LNCAP (cell line): ENCODE data around the gene MALRD1.

Experiments used
- TF ChIP-seq, protein P1 (sequence below): fragments of 450-650 bp; IDR thresholded peaks from 2 replicates; pipeline ENCODE4 v1.5.1; 2017; ENCODE audit warnings: mild to moderate bottlenecking

The MALRD1 gene

DNA sequence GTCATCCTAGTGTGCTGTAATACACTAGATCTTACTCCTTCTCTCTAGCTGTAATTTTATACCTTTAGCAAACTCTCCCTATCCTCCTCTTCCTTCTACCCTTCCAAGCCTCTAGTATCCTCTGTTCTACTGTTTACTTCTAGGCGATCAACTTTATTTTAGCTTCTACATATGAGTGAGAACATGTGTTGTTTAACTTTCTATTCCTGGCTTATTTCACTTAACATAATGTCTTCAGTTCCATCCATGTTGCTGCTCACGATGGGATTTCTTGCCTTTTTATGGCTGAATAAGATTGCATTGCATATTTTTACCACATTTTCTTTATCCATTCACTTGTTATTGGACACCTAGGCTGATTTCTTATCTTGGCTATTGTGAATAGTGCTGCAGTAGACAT lies 318.6 kb downstream of the MALRD1 start:
- TF ChIP-seq, protein P1, sequence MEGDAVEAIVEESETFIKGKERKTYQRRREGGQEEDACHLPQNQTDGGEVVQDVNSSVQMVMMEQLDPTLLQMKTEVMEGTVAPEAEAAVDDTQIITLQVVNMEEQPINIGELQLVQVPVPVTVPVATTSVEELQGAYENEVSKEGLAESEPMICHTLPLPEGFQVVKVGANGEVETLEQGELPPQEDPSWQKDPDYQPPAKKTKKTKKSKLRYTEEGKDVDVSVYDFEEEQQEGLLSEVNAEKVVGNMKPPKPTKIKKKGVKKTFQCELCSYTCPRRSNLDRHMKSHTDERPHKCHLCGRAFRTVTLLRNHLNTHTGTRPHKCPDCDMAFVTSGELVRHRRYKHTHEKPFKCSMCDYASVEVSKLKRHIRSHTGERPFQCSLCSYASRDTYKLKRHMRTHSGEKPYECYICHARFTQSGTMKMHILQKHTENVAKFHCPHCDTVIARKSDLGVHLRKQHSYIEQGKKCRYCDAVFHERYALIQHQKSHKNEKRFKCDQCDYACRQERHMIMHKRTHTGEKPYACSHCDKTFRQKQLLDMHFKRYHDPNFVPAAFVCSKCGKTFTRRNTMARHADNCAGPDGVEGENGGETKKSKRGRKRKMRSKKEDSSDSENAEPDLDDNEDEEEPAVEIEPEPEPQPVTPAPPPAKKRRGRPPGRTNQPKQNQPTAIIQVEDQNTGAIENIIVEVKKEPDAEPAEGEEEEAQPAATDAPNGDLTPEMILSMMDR: no peak

DNA sequence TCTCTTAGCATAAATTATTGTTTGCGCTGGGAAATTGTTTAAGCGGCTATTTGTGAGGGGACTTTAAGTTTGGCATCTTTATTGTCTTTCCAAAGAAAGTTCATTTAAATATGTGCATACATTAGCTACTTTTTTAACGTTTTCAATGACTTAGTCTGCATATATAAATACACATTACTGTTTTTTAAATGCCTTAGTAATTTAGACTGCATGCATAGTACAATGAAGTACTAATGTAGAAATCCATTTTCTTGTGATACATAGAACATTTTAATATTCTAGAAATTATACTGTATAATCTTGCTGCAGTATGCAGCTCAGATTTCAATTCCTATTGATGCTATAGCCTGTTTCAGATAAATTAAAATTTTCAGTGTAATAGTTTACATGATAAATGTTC lies 325.4 kb downstream of the MALRD1 start:
- TF ChIP-seq, protein P1: no peak

DNA sequence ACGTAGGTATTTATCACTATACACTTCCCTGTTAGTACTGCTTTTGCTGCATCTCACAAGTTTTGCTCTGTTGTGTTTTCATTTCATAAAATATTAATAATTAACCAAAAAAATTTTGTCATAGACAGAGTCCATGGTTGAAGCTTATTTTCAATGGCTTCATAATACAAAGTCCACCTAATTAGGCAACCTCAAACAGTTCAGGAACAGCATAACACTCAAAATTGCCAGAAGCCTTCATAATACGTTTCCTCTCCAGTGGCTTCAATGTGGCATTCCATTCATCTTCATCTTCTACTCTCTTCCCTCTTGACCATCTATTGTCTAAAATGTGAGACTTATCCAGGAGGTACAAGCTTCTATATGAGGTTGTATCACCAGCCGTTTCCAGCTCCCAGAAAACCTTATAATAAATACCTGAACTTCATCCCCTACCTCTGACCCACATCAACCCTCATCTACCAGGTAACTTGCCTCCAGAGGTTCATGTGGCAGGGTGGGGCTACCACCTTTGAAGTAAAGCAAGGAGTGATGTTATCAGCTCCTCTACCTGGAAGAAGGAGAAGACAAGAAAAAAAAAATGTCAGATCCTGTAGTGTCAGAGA lies 337.3 kb downstream of the MALRD1 start:
- TF ChIP-seq, protein P1: no peak

DNA sequence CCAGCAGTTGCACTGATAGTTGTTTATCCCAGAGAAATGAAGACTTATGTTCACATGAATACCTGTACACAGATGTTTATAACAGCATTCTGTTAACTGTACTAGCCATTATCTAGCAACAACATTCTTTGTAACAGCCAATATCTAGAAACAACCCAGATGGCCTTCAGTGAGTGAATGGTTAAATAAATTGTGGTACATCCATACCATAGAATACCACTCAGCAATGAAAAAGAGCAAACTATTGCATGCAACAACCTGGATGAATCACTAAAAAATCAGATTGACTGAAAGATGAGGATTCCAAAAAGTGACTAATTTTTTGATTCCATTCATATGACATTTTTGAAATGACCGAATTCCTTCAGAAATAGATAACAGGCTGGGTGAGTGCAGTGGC lies 360.3 kb downstream of the MALRD1 start:
- TF ChIP-seq, protein P1: no peak

DNA sequence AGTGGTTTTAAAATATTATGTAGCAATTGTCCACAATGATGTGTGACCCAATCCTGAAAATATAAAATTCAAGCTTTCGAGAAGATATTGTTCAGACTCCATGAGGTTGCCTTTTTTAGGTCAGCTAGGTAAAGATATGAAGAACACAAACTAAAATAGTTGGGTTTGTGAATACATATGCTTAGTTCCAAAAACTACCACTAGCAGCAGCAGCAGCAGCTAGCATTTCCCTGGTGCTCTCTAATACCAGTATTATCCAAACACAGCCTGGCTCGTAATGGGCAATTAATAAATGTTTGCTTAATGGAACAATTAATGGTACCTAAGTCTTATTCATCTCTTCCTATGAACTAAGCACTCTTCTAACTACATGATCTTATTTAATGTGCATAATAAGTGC lies 362.5 kb downstream of the MALRD1 start:
- TF ChIP-seq, protein P1: no peak

DNA sequence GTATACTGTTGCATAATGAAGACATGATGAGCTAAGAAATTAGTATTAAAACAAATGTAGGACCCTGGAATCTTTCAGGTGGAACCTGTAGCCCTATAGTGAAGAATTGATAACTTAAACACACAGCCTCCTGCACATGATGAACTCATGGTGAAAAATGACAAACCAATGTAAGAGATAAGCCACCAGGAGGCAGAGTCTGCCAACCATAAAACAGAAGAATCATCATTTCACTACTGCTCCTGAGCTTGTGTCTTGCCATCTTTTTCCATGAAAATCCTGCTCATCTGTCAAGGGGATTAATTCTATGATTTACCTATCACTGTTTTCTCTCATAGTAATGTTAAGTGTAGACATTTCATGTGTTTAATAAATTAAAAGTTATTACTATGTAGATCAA lies 363.9 kb downstream of the MALRD1 start:
- TF ChIP-seq, protein P1: peak; percentile 48; the same call in 1 of the 2 replicates

DNA sequence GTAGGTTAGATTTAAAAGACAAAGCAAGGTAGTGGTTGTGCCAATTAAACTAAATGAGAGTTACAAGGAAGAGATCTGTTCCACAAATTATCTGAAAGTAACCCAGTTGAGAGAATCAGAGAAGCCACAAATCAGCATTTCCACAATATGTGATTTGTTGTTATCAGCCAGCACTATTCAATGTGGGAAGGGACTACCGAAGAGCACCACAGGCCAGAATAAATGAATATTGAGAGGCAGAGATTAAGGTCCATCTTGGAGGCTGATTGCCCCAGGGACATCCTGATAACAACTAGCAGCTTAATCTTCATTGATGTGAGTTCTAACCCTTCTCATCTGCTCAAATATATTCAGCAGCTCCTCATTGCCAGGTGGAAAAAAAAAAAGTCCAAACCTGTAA lies 367.6 kb downstream of the MALRD1 start:
- TF ChIP-seq, protein P1: no peak

DNA sequence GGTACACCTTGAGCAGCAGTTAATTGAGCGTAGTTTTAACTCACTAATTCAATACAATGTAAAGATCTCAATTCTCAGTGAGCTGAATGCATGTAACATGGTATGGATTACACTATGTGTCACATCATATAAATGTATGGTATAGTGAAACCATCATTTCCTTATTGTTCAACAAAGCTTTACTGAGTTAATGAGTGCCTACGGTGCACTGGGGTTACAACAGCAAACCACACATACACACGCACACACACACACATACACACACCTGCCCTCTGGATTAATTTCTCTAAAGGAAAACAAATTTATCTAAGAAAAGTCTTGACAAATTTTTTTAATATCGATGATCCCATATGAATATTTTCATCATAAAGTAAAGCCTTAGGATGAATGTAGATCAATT lies 369.1 kb downstream of the MALRD1 start:
- TF ChIP-seq, protein P1: no peak
